HG03378 (cell line): ENCODE measurements around the gene DUOXA1.

Experiments used
- ATAC-seq: cut with Tn5 transposase; IDR thresholded peaks from one replicate; pipeline ENCODE4 v1.9.1; 2021; ENCODE audit warnings: mild to moderate bottlenecking, moderate library complexity; ENCODE audit not compliant: unreplicated experiment

DUOXA1 gene, protein sequence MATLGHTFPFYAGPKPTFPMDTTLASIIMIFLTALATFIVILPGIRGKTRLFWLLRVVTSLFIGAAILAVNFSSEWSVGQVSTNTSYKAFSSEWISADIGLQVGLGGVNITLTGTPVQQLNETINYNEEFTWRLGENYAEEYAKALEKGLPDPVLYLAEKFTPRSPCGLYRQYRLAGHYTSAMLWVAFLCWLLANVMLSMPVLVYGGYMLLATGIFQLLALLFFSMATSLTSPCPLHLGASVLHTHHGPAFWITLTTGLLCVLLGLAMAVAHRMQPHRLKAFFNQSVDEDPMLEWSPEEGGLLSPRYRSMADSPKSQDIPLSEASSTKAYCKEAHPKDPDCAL

DNA sequence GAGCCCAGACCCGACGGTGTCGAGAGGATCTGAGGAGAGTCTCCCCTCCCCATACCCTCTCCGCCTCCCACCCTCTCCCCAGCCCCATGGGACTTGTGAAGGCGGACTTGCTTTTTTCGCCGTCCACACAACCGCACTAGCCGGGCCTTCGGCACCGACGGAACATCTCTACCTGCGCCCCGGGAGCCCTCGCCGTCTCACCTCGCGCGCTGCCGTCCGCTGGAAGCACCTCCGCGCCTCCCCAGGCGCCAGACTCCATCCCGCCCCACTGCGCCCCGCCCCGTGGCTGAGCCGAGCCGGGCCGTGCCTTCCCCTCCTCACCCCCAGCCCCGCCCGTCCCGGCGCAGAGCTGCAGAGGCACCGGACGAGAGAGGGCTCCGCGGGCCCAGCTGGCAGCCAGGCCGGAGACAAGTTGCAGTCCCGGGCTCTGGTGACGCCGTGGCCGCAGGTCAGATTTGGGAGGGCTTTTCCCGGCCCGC is at the start of gene DUOXA1, which contains the start of gene DUOX1:
Gene DUOXA1 (minus strand): TSS at position 229 of the 479 bp plus-strand sequence. CDS start 6,865 bp downstream, outside the sequence.
Gene DUOX1 (plus strand): TSS at position 344 of the 479 bp plus-strand sequence. CDS start 1,973 bp downstream, outside the sequence.
- no peak for ATAC-seq

DNA sequence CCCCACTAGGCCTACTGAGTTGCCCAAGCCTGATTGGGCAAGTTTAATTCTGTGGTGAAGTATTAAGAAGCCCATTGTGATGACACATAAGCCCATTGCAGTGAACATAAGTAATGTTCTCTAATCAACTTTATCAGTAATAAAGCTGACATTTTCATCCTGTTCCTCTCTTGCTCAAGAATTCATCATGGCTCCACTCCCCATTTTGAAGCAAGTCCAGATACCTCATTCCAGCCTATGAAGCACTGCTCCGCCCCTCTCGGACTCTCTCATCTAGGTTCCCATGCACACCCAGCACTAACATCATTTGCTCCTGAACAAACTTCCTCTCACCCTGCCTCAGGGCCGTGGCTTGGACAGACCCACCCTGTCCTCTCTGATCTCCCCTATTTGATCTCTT is 47.6 kb upstream of the DUOXA1 start:
- ATAC-seq = no peak

DNA sequence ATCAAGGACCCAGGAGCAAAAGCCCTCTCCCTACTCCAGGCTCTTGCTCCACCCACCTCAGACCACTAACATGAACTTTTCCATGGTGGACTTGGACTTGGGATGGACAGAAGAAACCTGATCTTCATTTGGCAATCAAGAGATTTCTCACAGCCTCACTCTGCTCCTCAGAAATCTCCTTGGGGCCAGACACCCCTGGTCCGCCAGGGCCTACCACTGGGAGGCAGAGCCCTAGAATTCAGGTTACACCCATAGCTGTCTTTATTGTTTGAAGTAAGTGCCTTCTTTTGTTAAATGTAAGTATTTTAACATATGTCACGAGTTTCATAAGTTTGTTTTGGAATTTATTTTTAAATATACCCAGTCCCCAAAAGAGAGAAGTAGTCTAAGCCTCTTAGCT is 44.9 kb upstream of the DUOXA1 start:
- ATAC-seq = no peak

DNA sequence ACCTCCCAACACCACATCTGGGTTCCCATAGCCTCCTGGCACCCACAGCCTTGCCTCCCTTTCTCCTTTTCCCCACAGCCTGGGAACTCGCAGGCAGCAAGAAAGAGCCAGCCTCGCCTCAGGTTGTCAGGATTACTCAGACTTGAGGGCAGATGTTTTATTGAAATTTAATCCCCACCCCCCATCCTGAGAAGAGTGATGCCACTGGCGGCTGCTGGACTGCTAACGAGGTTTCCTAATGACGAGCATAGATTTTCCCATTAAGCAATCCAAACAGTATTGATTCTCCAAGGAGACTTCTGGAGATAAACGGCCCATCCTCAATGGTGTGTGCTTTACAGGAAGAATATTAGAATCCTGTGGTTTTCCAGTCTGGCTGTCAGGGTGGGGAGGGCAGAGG is 44.4 kb upstream of the DUOXA1 start:
- ATAC-seq = no peak

DNA sequence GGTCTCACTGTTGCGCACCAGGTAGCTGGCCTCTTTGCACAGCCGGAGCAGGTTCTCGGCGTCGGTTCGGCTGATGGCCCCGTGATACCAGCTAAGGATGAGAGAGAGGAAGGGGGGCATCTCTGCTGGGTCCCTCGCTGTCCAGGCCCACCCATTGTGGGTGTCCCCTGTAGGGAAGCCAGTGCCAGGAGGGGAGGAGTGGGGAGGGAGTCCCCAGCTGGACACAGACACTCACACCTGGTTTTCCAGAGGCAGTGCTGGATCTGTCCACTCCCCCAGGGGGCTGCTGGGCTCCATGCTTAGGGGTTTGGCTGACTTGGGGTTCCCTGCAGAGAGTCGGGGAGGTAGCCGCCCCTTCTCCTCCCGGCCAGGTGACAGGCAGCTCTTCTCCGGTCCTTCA is 42.2 kb upstream of the DUOXA1 start:
- no peak for ATAC-seq

DNA sequence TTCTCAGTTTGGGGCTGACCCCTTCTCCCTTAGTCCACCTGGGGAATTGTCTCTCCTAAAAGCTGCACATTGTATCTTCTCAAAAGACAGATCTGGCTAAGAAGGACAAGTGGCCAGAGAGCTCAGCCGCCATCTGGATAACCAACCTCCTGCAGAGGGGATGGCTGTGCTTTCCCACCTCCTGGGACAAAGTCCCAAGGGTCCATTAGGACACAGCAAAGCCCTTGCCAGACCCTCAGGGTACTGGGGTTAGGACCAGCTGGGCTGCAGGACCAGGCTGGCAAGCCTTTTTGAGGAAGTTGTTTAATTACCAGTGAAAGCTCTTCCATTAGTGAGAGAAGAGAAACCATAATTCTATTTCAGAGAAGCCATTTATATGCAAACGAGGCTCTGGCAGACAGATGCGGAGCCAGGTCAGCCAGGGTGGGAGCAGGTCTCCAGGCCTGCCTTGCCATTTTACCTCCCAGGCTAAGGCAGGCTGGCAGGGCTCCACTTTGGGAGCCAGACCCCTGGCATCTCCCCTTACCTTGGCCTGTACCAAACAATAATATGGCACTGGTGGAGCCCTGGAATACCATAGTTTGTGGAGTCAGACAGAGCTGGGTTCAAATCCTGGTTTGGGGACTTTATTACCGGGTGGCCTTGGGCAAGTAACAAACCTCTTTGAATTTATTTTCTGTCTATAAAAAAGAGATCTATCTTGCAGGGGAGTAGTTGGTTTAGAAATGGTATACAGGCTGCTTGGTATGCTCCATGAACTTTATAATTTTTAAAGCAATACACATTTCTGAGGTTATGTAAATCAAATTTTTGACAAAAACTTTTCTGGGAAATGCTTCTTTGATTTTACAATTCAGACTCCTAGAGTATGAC is 40.2 kb upstream of the DUOXA1 start:
- no peak for ATAC-seq

DNA sequence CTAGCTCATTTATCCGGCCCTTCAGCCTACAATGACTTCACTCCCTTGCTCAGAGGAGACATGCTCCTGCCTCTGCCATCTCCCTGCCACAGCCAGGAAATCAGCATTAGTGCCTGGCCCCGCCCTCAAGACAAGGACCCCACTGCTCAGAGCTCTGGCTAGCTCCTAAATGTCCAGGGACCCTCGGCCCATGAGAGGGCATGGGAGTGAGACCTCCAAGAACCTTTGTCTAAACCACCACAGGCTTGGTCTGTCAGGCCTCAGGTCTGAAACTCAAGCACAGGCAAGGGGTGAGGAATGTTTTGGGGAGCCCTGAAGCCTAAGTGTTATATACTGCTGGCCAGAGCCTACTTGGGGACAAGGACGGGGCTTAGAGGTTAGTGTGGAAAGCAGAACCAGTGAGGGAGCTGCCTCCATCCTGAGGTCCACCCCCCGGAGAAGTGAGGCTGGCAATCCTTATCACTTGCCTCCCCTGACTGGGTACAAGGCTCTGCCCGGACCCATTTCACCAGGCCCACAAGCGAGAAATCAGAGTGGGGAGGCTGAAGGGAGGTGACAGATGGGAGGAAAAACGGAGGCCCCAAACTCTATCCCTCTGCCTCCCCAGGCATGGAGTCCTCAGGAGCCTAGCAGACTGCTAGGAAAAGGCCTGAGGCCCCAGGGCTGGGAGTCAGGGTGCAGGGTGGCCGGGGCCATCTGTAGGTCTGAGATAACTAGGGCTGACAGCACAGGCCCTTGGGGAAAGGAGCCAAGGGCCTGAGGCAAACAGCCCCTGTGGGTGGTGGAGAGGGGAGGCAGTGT is 39.3 kb upstream of the DUOXA1 start:
- no peak for ATAC-seq

DNA sequence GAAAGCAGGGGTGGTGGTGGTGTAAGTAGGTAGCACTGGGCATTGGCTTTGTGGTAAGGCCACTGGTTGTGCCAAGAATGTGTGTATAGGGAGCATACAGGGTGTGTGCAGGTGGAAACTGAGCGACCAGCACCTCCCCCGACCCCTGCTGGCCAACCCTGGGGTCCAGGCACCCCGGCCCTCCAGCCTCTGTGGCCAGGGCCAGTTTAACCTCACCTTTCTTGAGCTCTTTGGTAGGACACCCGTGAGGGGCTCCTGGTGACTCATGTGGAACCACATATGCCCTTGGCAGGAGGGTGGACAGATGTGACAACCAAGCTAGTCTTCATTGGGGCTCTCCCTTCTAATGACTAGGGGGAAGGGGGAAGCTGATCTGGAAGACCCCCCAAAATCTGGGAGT is 38.6 kb upstream of the DUOXA1 start:
- ATAC-seq = no peak

DNA sequence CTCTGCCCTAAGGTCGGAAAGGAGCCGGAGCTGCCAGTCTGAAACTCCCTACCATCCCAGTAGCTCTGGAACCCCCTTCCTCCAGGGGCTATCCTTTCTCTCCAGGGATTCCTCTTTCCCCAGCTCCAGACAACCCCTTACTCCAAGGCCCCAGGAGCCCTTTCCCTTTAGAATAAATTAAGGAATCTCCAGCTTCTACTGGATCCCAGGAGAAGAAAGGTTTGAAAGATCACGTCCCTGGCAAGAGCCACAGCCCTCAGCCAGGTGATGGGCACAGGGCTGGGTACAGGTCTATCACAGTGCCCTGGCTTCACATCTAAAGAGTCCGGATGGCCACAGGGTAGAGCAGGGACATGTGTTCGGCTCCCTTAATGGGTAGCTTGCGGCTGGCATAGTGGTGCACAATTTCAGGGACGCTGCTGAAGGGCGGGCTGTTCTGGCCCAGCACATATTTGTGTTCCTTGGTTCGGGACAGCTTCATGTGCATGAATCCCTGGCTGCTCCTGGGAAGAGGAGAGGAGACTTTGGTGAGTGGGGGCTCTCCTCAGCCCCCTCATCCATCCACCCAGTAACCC is 38.0 kb upstream of the DUOXA1 start:
- no peak for ATAC-seq

DNA sequence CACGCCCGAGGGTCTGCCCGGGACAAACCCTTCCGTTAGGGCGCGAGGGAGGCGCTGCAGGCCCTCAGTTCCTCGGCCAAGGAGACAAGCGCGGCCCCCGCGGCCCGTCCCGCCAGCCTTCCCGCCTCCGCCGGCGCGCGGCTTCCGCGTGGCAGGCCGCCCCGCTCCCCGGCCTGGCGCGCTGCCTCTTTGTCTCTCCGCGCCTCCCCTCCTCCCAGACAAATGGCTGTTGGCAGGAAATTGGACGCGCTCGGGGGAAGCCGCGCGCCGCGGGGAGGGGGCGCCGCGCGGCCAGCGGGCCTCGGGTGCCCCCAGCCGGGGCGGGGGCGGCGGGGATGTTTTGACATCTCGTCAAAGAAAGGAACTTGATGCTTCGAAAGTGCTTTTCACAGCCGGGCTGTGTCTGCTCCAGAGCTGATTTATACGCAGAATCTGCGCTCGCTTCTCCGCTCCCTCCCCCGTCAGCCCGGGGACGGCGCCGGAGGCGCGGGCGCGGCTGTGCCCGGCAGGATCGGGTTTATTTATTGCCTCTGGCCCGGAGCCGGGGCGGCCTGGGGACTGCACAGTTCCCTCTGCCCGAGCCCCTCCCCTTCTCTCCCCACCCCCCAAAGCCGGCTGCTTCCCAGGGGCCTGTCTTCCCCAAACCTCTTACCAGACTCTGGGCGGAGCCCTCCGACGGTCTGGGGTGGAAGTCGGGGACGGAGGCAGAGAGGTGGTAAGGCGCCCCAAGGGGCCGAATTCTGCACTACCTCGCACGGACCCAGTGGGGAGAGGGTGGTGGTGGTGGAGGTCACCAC is 37.4 kb upstream of the DUOXA1 start:
- ATAC-seq = peak; percentile 88

DNA sequence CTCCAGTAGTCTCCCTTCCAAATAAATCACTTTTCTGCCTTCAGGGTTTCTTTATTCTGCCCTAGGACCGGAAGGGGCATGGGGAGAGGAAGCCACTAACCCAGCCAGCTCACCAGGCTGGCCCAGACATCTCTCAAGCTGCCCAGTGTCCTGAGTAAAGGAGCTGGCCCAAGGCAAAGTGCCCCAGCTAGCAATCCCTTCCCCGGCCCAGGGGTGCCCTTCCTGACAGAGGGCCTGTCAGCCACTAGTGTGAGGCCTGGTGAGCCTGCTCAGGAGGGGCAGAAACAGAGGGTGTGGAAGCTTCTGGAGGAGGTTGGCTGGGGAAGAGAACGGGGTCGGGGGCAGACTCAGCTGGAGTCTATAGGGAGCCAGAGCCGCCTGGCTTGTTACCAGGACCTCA is 35.9 kb upstream of the DUOXA1 start:
- ATAC-seq = no peak

DNA sequence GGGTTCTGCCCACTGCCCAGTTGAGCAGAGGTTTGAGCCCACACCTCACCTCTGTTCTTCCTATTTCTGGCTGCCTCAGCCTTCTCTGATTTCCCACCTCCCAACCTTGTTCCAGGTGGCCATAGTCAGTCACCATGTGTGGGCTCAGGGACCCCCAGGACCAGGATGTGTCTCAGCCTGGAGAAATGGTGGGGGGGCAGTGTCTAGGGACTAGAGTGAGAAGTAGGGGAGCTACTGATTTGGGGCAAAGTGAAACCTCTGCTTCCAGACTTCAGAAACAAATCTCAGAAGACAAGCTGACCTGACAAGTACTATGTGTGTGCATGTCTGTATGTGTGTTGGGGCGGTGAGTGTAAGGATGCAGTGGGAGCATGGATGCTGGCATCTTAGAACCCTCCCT is 35.2 kb upstream of the DUOXA1 start:
- ATAC-seq = no peak

DNA sequence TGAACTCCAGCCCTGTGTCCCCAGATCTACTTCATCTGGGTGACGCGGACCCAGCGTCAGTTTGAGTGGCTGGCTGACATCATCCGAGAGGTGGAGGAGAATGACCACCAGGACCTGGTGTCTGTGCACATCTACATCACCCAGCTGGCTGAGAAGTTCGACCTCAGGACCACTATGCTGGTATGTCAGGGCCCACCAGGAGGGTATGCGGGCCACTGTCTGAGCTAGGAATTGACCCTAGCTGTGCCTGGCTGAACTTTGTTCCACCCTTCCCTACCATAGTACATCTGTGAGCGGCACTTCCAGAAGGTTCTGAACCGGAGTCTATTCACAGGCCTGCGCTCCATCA is 33.8 kb upstream of the DUOXA1 start:
- no peak for ATAC-seq

DNA sequence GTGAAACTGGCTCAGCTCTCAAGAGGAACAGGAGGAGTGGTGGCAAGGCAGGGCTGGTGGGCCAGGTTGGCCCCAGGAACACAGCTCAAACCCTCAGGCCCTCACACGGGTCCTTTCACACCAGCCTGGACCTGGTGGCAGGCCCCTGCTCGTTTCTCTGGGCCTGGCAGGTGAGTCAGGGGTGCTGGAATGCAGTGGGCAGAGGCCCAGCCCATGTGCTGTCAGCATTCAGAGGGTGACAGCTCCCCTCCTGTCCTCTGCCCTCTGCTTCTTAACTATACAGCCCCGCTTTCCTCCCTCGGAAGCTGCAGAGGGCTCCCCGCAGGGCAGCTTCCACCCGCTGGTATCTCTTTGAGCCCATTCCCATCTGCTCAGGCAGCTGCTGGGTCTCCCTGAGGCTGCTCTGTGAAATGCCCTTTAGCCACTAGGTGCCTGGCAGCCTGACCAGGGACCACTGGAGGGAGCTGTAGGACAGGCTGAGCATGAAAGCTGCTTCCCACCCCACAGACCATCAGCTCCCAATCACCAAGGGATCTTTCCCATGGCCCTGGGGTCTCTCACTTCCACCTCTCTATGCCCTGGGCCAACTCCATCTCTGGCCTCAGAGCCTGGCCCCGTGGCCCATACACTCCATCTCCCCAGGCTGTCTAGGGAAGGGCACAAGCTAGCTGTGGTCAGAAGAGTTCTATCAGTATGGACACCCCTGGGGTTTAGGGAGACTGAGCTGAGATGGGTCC is 33.3 kb upstream of the DUOXA1 start:
- peak; percentile 40 for ATAC-seq

DNA sequence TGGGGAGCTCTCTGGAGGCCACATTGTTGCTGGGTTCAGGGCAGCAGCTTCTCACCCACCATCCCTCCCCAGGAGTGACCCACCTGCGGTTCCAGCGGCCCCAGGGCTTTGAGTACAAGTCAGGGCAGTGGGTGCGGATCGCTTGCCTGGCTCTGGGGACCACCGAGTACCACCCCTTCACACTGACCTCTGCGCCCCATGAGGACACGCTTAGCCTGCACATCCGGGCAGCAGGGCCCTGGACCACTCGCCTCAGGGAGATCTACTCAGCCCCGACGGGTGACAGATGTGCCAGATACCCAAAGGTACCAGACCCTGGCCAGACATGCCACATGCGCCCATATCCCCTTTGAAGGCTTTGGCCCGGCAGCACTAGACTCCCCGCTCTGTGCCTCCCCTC is 32.0 kb upstream of the DUOXA1 start:
- ATAC-seq = no peak

DNA sequence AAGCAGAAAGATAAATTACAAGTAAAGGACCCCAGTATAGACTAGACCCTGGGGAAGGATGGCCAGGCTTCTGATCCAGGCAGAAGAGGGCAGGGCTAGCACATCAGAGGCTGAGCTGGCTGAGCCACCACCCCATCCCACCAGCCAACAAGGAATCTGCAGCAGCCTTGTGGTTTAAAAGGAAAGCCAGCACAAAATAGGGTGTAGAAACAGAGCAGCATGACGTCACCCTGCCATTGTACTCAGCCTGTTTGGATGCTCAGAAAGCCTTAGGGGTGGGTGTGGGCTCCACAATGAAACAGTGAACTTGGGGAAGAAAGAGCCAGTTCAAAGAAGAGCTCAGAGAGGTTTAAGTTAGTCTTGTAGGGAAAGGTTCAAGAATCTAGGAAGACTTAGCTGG is 28.3 kb upstream of the DUOXA1 start:
- ATAC-seq = no peak

DNA sequence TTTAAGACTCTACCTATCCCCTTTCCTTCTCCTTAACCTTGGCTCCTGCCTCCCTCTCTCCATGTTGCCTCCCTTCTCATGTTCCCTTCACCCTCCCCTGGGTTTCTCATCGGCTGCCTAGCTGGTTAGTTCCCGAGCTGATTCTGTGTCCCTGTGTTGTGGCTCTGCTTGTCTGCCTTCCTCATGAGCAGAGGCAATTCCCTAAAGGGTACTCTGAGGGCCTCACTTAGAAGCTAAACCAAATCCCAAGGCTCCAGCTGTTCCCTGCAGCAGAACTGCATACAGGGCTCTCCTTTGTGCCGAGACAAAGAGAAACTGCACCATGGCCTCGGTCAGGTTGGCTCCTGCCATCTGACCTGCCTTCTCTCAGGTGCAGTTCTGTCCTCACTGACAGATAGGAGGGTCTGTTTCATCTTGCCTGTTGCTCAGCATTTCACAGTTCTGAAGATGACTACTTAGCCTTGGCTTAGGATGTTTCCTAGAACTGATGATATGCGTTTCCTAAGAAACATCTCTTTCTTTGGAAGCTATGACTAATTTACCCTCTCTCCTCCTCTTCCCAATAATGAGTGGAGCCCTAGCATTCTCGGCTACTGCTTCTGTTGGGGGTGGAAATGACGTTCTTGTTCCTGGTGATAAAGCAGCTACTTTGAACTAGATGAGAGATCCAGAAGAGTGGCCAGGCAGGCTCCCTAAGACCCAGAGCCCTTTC is 27.2 kb upstream of the DUOXA1 start:
- ATAC-seq = no peak

DNA sequence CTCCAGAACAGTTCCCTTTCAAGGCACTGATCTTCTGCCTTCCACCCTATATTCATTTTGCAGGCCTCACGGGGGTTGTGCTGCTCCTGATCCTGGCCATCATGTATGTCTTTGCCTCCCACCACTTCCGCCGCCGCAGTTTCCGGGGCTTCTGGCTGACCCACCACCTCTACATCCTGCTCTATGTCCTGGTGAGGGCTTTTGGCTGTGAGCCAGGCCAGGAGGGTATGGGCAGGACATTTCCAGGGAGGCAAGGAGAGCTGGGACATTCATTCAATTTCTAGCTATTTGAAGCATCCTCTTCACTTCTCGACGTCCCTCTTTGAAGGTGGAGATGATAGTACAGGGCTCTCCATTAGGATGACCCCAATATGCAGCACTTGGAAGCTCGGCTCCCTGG is 26.1 kb upstream of the DUOXA1 start:
- no peak for ATAC-seq
